OCI-LY7 (cell line): Measurements from ENCODE around the gene GNAQ. TPM values are rescaled to one million over a fixed set of nuclear protein-coding genes. Genes with fewer than 3 reads are reported as not detected.
"Not testable (repeated sequence)": the region's sequence is repeated elsewhere in the genome, so short reads cannot be mapped to it uniquely, and the experiment has no call there.

ENCODE experiments used
- BruUV-seq: library from RNA; stranded (reverse); fragments of 400-500 nt; replicated peaks from 2 replicates; lab custom pipeline; 2021; lab: Mats Ljungman, UMichigan
- CTCF ChIA-PET: fragments of 300-600 bp; sonication (Branson Sonifier 250); formaldehyde crosslinking; loops from one replicate; lab custom pipeline; 2022; ENCODE audit warnings: antibody characterized with exemption; ENCODE audit not compliant: unreplicated experiment; lab: Charles Lee
- POLR2A ChIA-PET: fragments of 300-600 bp; sonication (Branson Sonifier 250); formaldehyde crosslinking; loops from one replicate; lab custom pipeline; 2022; ENCODE audit warnings: antibody characterized with exemption; lab: Charles Lee
- DNase-seq: peaks from one replicate; pipeline ENCODE4 v3.0.0-alpha.2; 2015; ENCODE audit warnings: low spot score
- H2AFZ ChIP-seq: fragments of 200-600 bp; sonication (generic), shearing (Covaris generic); 2 replicates; pipeline ENCODE4 v1.6.1; 2014; ENCODE audit warnings: mild to moderate bottlenecking, antibody characterized with exemption, low read length, moderate library complexity
- H3K27ac ChIP-seq: fragments of 200-600 bp; sonication (generic); 2 replicates; pipeline ENCODE4 v1.5.1; 2014; ENCODE audit warnings: mixed run types, low read depth, mild to moderate bottlenecking, moderate library complexity, low read length, inconsistent platforms; ENCODE audit not compliant: poor library complexity, severe bottlenecking
- H3K36me3 ChIP-seq: fragments of 200-600 bp; sonication (generic); 2 replicates; pipeline ENCODE4 v1.6.1; 2014; ENCODE audit warnings: mild to moderate bottlenecking, antibody characterized with exemption, low read length, moderate library complexity, mixed read lengths; ENCODE audit not compliant: insufficient read depth
- H3K4me1 ChIP-seq: fragments of 200-600 bp; sonication (generic); 2 replicates; pipeline ENCODE4 v1.5.1; 2014; ENCODE audit warnings: mild to moderate bottlenecking, low read length; ENCODE audit not compliant: insufficient read depth, poor library complexity, severe bottlenecking
- H3K4me2 ChIP-seq: fragments of 200-600 bp; sonication (generic); 2 replicates; pipeline ENCODE4 v1.6.1; 2014; ENCODE audit warnings: mild to moderate bottlenecking, low read length
- H3K4me3 ChIP-seq: fragments of 200-600 bp; sonication (generic); 2 replicates; pipeline ENCODE4 v1.5.1; 2014; ENCODE audit warnings: mild to moderate bottlenecking, low read depth, low read length; ENCODE audit not compliant: poor library complexity, severe bottlenecking
- H3K79me2 ChIP-seq: fragments of 200-600 bp; sonication (generic); 2 replicates; pipeline ENCODE4 v1.6.1; 2016; ENCODE audit warnings: low read depth, mild to moderate bottlenecking, low read length, moderate library complexity, mixed read lengths; ENCODE audit not compliant: insufficient read depth
- H3K9me2 ChIP-seq: fragments of 200-600 bp; sonication (generic); 2 replicates; pipeline ENCODE4 v1.6.1; 2016; ENCODE audit warnings: mild to moderate bottlenecking, low read length, mixed read lengths; ENCODE audit not compliant: insufficient read depth
- H3K9me3 ChIP-seq: fragments of 200-600 bp; sonication (generic); 2 replicates; pipeline ENCODE4 v1.6.1; 2014; ENCODE audit warnings: mild to moderate bottlenecking, mixed run types, low read length, mixed read lengths
- H4K20me1 ChIP-seq: fragments of 200-600 bp; sonication (generic); 2 replicates; pipeline ENCODE4 v1.6.1; 2014; ENCODE audit warnings: mild to moderate bottlenecking, antibody characterized with exemption, low read length, moderate library complexity, mixed read lengths; ENCODE audit not compliant: insufficient read depth
- EZH2phosphoT487 ChIP-seq: fragments of 200-600 bp; sonication (generic); IDR thresholded peaks from 2 replicates; pipeline ENCODE4 v1.6.1; 2018; ENCODE audit warnings: low read depth, borderline replicate concordance, mild to moderate bottlenecking, mixed run types, antibody characterized with exemption, low read length, moderate library complexity, mixed read lengths
- intact Hi-C: fragments of 100-400 bp; cut with micrococcal nuclease; formaldehyde crosslinking; loops from one replicate; pipeline ENCODE4 v1.10.0; 2022; ENCODE audit not compliant: unreplicated experiment
- total RNA-seq, 2 experiments: library from RNA; depleted of rRNA in 1 of 2; stranded (reverse); fragments of >200 nt in 1 of 2; shearing (Covaris generic) in 1 of 2; gene quantifications; 2 replicates each; pipeline ENCODE4 v1.2.3, GENCODE V29; 2014 to 2022
- TF ChIP-seq, protein P1 (sequence below): fragments of 200-600 bp; sonication (generic); conservative IDR thresholded peaks from 2 replicates; pipeline ENCODE4 v1.5.1; 2014; ENCODE audit warnings: mild to moderate bottlenecking, antibody characterized with exemption, low read length, moderate library complexity, mixed read lengths

GNAQ gene
- total RNA-seq, 2 experiments from 2014 or later, result not detected

GRCh38 chr9:77860953-77861352 is 170.7 kb downstream of the GNAQ start:
- H2AFZ ChIP-seq, H3K4me2 ChIP-seq, H3K27ac ChIP-seq, H3K9me2 ChIP-seq, H3K9me3 ChIP-seq, H3K36me3 ChIP-seq, POLR2A ChIA-PET, intact Hi-C loops, H3K79me2 ChIP-seq, DNase-seq, CTCF ChIA-PET, H3K4me1 ChIP-seq, BruUV-seq, H4K20me1 ChIP-seq, H3K4me3 ChIP-seq: not testable (repeated sequence)

DNA sequence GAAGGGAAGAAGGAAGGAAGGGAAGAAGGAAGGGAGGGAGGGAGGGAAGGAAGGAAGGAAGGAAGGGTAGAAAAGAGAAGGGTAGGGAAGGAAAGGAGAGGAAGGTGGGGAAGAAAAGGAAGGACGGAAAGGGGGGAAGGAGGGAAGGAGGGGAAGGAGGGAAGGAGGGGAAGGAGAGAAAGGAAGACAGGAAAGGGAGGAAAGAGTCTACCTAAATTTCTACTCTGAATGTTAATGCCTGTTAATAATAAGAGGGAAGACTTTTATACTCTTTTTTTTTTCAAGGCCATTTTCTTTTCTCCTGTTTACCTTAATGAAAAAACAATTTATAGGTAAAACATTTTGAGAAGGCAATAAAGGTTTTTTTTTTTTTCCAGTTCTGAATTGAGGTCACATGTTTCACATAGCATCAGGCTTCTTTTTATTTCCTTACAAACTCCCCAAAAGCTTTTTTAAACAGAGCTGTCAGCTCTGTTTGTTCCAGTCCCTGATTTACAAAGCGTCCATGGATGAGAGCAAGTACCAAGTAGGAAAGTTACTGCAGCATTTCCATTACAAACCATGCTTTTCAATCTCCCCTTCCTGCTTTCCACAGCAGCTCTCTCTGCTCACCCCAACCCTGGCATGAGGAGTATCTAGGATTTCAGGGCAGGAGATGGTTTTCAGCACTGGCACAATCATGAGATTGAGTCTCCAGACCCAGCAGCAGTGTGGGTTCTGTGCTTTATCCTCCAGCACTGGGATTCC is 173.9 kb downstream of the GNAQ start:
- Histone ChIP-seq H3K27ac (no peak overlapping the region), H3K9me3 (no peaks in the 10 kb centered on the region), H3K36me3 (no peaks in the 10 kb centered on the region), H4K20me1 (no peaks in the 10 kb centered on the region), H2AFZ (no peak overlapping the region), H3K4me2 (no peak overlapping the region), H3K4me1 (no peaks in the 10 kb centered on the region), H3K9me2 (no peaks in the 10 kb centered on the region), H3K79me2 (no peaks in the 10 kb centered on the region), H3K4me3 (no peak overlapping the region)
- intact Hi-C loops, result no loop called here
- TF ChIP-seq, protein P1, sequence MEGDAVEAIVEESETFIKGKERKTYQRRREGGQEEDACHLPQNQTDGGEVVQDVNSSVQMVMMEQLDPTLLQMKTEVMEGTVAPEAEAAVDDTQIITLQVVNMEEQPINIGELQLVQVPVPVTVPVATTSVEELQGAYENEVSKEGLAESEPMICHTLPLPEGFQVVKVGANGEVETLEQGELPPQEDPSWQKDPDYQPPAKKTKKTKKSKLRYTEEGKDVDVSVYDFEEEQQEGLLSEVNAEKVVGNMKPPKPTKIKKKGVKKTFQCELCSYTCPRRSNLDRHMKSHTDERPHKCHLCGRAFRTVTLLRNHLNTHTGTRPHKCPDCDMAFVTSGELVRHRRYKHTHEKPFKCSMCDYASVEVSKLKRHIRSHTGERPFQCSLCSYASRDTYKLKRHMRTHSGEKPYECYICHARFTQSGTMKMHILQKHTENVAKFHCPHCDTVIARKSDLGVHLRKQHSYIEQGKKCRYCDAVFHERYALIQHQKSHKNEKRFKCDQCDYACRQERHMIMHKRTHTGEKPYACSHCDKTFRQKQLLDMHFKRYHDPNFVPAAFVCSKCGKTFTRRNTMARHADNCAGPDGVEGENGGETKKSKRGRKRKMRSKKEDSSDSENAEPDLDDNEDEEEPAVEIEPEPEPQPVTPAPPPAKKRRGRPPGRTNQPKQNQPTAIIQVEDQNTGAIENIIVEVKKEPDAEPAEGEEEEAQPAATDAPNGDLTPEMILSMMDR, result no peak
- TF ChIP-seq EZH2phosphoT487, result no peak
- no TSS peak for BruUV-seq
- ChIA-PET POLR2A (interaction anchor here (0.7 to 1.4 kb wide), 3 partner anchors 9 to 360 kb away, joined by 3 read pairs; no protein-coding TSS in a partner anchor), CTCF (no interaction called here)
- DNase-seq, result no peak

- Histone ChIP-seq H3K4me2 (no peak overlapping the region), H3K36me3 (no peaks in the 10 kb centered on the region), H2AFZ (no peak overlapping the region), H3K79me2 (no peaks in the 10 kb centered on the region), H3K9me3 (no peaks in the 10 kb centered on the region), H3K4me3 (no peak overlapping the region), H3K4me1 (no peaks in the 10 kb centered on the region), H3K9me2 (no peaks in the 10 kb centered on the region), H3K27ac (no peak overlapping the region), H4K20me1 (no peaks in the 10 kb centered on the region)
- DNase-seq, result no peak
- intact Hi-C loops, result no loop called here
- CTCF ChIA-PET, result no interaction called here
- BruUV-seq, result no TSS peak
- TF ChIP-seq, protein P1, result no peak
- no peak for TF ChIP-seq EZH2phosphoT487
- POLR2A ChIA-PET, result interaction anchor here (0.5 to 1.3 kb wide), 2 partner anchors 10 to 30 kb away, joined by 3 to 5 read pairs; no protein-coding TSS in a partner anchor
These were observed 175.0 kb downstream of the GNAQ start for GRCh38 chr9:77856615-77857014.
